Psoas muscle (tissue), 8 donors: Measurements from ENCODE around the gene GARIN5B. TPM values are rescaled to one million over a fixed set of nuclear protein-coding genes. Genes with fewer than 3 reads are reported as not detected.

Source experiments
- ATAC-seq, 4 donors: fragments of 200-7000 bp; cut with Tn5 transposase; one replicate each; pipeline ENCODE4 v1.9.1; 2020; ENCODE audit warnings: moderate library complexity in 3 of 4, mild to moderate bottlenecking in 2 of 4
- DNase-seq, 2 donors: peaks; one replicate each; pipeline ENCODE4 v3.0.0-alpha.2; 2020
- H3K27ac ChIP-seq: fragments of 200-600 bp; one replicate; pipeline ENCODE4 v1.8.0; 2022
- H3K27me3 ChIP-seq, 3 donors: fragments of 200-600 bp in 1 of 3; one replicate each; pipeline versions ENCODE4 v1.6.1 to v1.8.0; 2013 to 2022; ENCODE audit warnings: low read length in 2 of 3, mild to moderate bottlenecking in 2 of 3, moderate library complexity in 1 of 3; ENCODE audit not compliant: insufficient read depth in 3 of 3
- H3K36me3 ChIP-seq, 2 donors: fragments of 200-600 bp in 1 of 2; one replicate each; pipeline versions ENCODE4 v1.6.1 to v1.8.0; 2013 to 2022; ENCODE audit warnings: low read depth in 1 of 2, mild to moderate bottlenecking in 1 of 2, moderate library complexity in 1 of 2; ENCODE audit not compliant: insufficient read depth in 1 of 2
- H3K4me1 ChIP-seq: fragments of 200-600 bp; one replicate; pipeline ENCODE4 v1.8.0; 2022
- H3K4me3 ChIP-seq: fragments of 200-600 bp; one replicate; pipeline ENCODE4 v1.8.0; 2022; ENCODE audit warnings: mild to moderate bottlenecking
- H3K9me3 ChIP-seq: fragments of 200-600 bp; one replicate; pipeline ENCODE4 v1.8.0; 2022
- CTCF ChIP-seq: fragments of 200-600 bp; IDR thresholded peaks from one replicate; pipeline ENCODE4 v1.8.0; 2022; ENCODE audit warnings: antibody characterized with exemption
- WGBS, 3 donors: extraction: QIAGEN DNeasy Blood & Tissue Kit; methylation state at CpG; one replicate each; pipeline versions ENCODE4 v1.1.6 to v1.1.7; 2013; 5-methylcytosine and 5-hydroxymethylcytosine counted together
- intact Hi-C, 2 donors: fragments of 100-400 bp; cut with DNase I; formaldehyde crosslinking; loops; one replicate each; pipeline versions ENCODE4 v1.11.0 to v1.14.2; 2022
- polyA plus RNA-seq, 3 donors: library from polyadenylated mRNA; stranded (reverse); fragments of 200-250 nt; gene quantifications; one replicate each; pipeline ENCODE4 v1.2.3, GENCODE V29; 2013
- total RNA-seq, 4 donors: library from RNA; stranded (reverse); fragmentation: NEBNext Ultra II Directional in 2 of 4; extraction: Animal tissue kit (Norgen Biotek cat#: 25700) in 2 of 4; gene quantifications; one replicate each; pipeline versions ENCODE4 v1.2.1 to v1.2.4, GENCODE V29; 2021 to 2023
- donor health status: healthy with polysubstance abuse.
- donor health status: DM: no; HTN: no; CAD: no; lungs with moderate emphysema.
- donor health status: Bipolar disorder and iron deficiency.
- donor health status: healthy.
- donor health status: DM: yes; HTN: yes; CAD: no.
- donor health status: DM: no; HTN: no; CAD: no.
- donor health status: DM: no; HTN: no; CAD: no.
- donor health status: DM: yes; HTN: yes; CAD: no.

GARIN5B gene
- total and polyA plus RNA-seq, 7 donors = not detected

- H3K9me3 ChIP-seq = no peaks in the 10 kb centered on the region
- ATAC-seq (no peak), DNase-seq (no peak)
- H3K27me3 ChIP-seq = peaks cover 0 to 24% (median 10%) of the 10 kb centered on the region in 3 donors
- peaks cover 0 to 18% of the 10 kb centered on the region in 2 donors for H3K36me3 ChIP-seq
- 74 to 80% (median 77%) methylated on average over 22 of the region's 22 CpGs for WGBS, 3 donors
- intact Hi-C loops = no loop called here
- no peak overlapping the region for H3K4me3 ChIP-seq
- no peak for TF ChIP-seq CTCF
- no peak overlapping the region for H3K27ac ChIP-seq
- H3K4me1 ChIP-seq = peaks cover 3% of the 10 kb centered on the region
These were observed 14.6 kb downstream of the GARIN5B start for GRCh38 chr19:55348317-55349034.

GRCh38 chr19:55347442-55348009 is 15.5 kb downstream of the GARIN5B start:
- no peaks in the 10 kb centered on the region for H3K4me1 ChIP-seq
- H3K9me3 ChIP-seq = no peaks in the 10 kb centered on the region
- no peak overlapping the region for H3K27ac ChIP-seq
- no peak for TF ChIP-seq CTCF
- DNase-seq = no peak
- no peak overlapping the region for H3K4me3 ChIP-seq
- peaks cover 0 to 15% (median under 1%) of the 10 kb centered on the region in 3 donors for H3K27me3 ChIP-seq
- intact Hi-C loops = no loop called here
- 77 to 79% (median 77%) methylated on average over 9 to 10 of the region's 10 CpGs for WGBS, 3 donors
- no peak for ATAC-seq
- H3K36me3 ChIP-seq = peaks cover 0 to 26% of the 10 kb centered on the region in 2 donors

GRCh38 chr19:55346725-55347441 is 16.2 kb downstream of the GARIN5B start:
- Histone ChIP-seq H3K36me3 (peaks cover 0 to 30% of the 10 kb centered on the region in 2 donors), H3K9me3 (no peaks in the 10 kb centered on the region), H3K27ac (no peak overlapping the region), H3K4me1 (no peaks in the 10 kb centered on the region), H3K27me3 (peaks cover 0 to 8% (median 0%) of the 10 kb centered on the region in 3 donors), H3K4me3 (no peak overlapping the region)
- intact Hi-C loops = no loop called here
- 83 to 86% (median 85%) methylated on average over 34 to 41 of the region's 41 CpGs for WGBS, 3 donors
- DNase-seq = peak in 1 of 2 donors; percentile 66
- TF ChIP-seq CTCF = no peak
- peak in 1 of 4 donors; percentile 17 for ATAC-seq

- DNase-seq (peak; percentile 65 to 81), ATAC-seq (peak in 3 of 4 donors; percentile 35 to 42 (median 39))
- Histone ChIP-seq H3K36me3 (peaks cover 0 to 30% of the 10 kb centered on the region in 2 donors), H3K9me3 (no peaks in the 10 kb centered on the region), H3K4me1 (peaks cover 2% of the 10 kb centered on the region), H3K27ac (no peak overlapping the region), H3K27me3 (peaks cover 0 to under 1% (median 0%) of the 10 kb centered on the region in 3 donors), H3K4me3 (no peak overlapping the region)
- intact Hi-C loops = no loop called here
- no peak for TF ChIP-seq CTCF
- WGBS, 3 donors = 74 to 79% (median 76%) methylated on average over 42 to 43 of the region's 43 CpGs
These were observed 17.0 kb downstream of the GARIN5B start for GRCh38 chr19:55345818-55346724.
